Sigmoid colon (tissue), 7 donors: ENCODE results near the gene GABBR2. TPM values are rescaled to one million over a fixed set of nuclear protein-coding genes. Genes with fewer than 3 reads are reported as not detected.

Experiments
- DNase-seq: peaks from one replicate; pipeline ENCODE4 v3.0.0-alpha.2; 2019
- H3K27ac ChIP-seq, 4 donors: fragments of 200-600 bp; sonication (generic); one replicate each; pipeline ENCODE4 v1.5.1; 2016 to 2019; ENCODE audit warnings: mild to moderate bottlenecking in 1 of 4
- H3K27me3 ChIP-seq, 3 donors: fragments of 200-600 bp; sonication (generic); one replicate each; pipeline ENCODE4 v1.5.1; 2019; ENCODE audit warnings: mild to moderate bottlenecking in 1 of 3
- H3K36me3 ChIP-seq, 4 donors: fragments of 200-600 bp; sonication (generic); one replicate each; pipeline ENCODE4 v1.5.1; 2016 to 2019
- H3K4me1 ChIP-seq, 4 donors: fragments of 200-600 bp; sonication (generic); one replicate each; pipeline ENCODE4 v1.5.1; 2017 to 2019
- H3K4me3 ChIP-seq, 4 donors: fragments of 200-600 bp; sonication (generic); one replicate each; pipeline ENCODE4 v1.5.1; 2017 to 2019; ENCODE audit warnings: mild to moderate bottlenecking in 2 of 4, moderate library complexity in 1 of 4
- H3K9me3 ChIP-seq, 4 donors: fragments of 200-600 bp in 3 of 4; sonication (generic) in 3 of 4; one replicate each; pipeline versions ENCODE4 v1.5.1 to v1.6.1; 2013 to 2019
- EP300 ChIP-seq, 4 donors: sonication (generic); formaldehyde crosslinking; IDR thresholded peaks; one replicate each; pipeline ENCODE4 v1.6.1; 2017; ENCODE audit warnings: antibody characterized with exemption in 4 of 4
- POLR2A ChIP-seq, 2 donors: fragments of 450-650 bp; IDR thresholded peaks; one replicate each; pipeline ENCODE4 v1.6.1; 2016; ENCODE audit warnings: antibody characterized with exemption in 2 of 2, mild to moderate bottlenecking in 2 of 2, moderate library complexity in 2 of 2
- POLR2AphosphoS5 ChIP-seq, 4 donors: sonication (generic); formaldehyde crosslinking; IDR thresholded peaks; one replicate each; pipeline ENCODE4 v1.6.1; 2017; ENCODE audit warnings: antibody characterized with exemption in 4 of 4
- WGBS, 2 donors: extraction: QIAGEN DNeasy Blood & Tissue Kit; methylation state at CpG; one replicate each; pipeline ENCODE4 v1.1.7; 2013; 5-methylcytosine and 5-hydroxymethylcytosine counted together
- intact Hi-C: fragments of 100-400 bp; cut with DNase I; formaldehyde crosslinking; loops from one replicate; pipeline ENCODE4 v1.15.1; 2023
- polyA plus RNA-seq, 3 donors: library from polyadenylated mRNA; stranded (reverse); fragments of 200-250 nt; gene quantifications; one replicate each; pipeline ENCODE4 v1.2.3, GENCODE V29; 2013
- total RNA-seq, 4 donors: library from RNA; depleted of rRNA; stranded (reverse); fragments of >200 nt; gene quantifications; one replicate each; pipeline ENCODE4 v1.1.0, GENCODE V29; 2016
- TF ChIP-seq, protein P1 (sequence below), 4 experiments: fragments of 450-650 bp in 3 of 4; fragments of 200-600 bp in 1 of 4; IDR thresholded peaks; one replicate each; pipeline ENCODE4 v1.5.1; 2016 to 2019; ENCODE audit warnings: antibody characterized with exemption in 4 of 4, mild to moderate bottlenecking in 3 of 4, moderate library complexity in 2 of 4
- donor health status: healthy with polysubstance abuse.
- donor health status: Bipolar disorder and iron deficiency.
- donor health status: healthy.

GABBR2 gene
- total and polyA plus RNA-seq, 7 donors = under 0.01 to 0.04 (median under 0.01) TPM; not detected in 4

DNA sequence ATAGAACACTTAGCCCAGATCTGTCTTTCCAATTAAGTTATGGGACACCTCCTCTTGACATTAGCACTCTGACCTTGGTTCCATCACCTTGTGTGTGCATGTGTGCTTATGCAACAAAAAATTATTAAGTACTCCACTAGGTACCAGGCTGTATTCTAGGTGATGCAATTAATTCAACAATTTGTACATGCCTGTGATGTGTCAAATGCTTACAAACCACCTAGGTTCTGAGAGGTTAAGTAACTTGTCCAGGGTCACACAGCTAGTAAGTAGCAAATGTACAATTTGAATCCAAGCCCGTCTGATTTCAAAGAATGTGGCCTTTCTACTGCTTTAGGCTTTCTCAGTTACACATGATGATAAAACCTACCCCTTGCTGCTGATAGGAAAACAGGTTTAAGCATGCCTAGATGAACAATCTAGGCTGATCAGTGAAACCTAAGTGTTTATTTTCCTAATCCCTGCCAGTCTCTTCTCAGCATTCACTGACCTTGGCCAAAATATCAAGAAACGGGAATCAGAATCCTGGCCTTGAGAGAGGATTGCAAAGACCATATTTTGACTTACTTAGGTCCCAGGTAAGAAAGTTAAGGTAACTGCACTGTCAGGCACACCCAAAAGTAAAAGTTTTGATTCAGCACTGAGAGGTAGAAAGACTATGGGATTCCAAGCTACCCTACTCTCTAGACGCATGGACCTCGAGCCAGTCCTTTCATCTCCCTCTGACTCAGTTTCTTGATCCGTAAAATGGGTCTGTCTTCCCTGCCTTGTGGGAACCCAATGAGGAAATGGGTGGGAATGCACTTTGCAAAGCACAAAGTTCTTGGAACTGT lies 454.3 kb downstream of the GABBR2 start:
- peak overlapping the region; percentile 52 to 95 (median 89) for H3K4me3 ChIP-seq
- peak overlapping the region in 2 of 4 donors; percentile 91 to 95 for H3K27ac ChIP-seq
- H3K27me3 ChIP-seq = no peaks in the 10 kb centered on the region
- WGBS, 2 donors = 22 to 58% methylated on average over 5 of the region's 5 CpGs
- H3K9me3 ChIP-seq = no peaks in the 10 kb centered on the region
- TF ChIP-seq POLR2AphosphoS5 (IDR thresholded peaks at IDR 0.05) (no peak), EP300 (IDR thresholded peaks at IDR 0.05) (no peak)
- TF ChIP-seq, protein P1, sequence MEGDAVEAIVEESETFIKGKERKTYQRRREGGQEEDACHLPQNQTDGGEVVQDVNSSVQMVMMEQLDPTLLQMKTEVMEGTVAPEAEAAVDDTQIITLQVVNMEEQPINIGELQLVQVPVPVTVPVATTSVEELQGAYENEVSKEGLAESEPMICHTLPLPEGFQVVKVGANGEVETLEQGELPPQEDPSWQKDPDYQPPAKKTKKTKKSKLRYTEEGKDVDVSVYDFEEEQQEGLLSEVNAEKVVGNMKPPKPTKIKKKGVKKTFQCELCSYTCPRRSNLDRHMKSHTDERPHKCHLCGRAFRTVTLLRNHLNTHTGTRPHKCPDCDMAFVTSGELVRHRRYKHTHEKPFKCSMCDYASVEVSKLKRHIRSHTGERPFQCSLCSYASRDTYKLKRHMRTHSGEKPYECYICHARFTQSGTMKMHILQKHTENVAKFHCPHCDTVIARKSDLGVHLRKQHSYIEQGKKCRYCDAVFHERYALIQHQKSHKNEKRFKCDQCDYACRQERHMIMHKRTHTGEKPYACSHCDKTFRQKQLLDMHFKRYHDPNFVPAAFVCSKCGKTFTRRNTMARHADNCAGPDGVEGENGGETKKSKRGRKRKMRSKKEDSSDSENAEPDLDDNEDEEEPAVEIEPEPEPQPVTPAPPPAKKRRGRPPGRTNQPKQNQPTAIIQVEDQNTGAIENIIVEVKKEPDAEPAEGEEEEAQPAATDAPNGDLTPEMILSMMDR (IDR thresholded peaks at IDR 0.05) = no peak
- no peaks in the 10 kb centered on the region for H3K36me3 ChIP-seq
- intact Hi-C loops = loop anchor here (1.0 to 5.0 kb wide), 3 partner anchors 198 to 332 kb away; partner anchors contain the start of genes ANP32B, NANS and TRMO
- no peak for DNase-seq
- H3K4me1 ChIP-seq = peaks cover 0 to 23% (median 18%) of the 10 kb centered on the region in 4 donors

DNA sequence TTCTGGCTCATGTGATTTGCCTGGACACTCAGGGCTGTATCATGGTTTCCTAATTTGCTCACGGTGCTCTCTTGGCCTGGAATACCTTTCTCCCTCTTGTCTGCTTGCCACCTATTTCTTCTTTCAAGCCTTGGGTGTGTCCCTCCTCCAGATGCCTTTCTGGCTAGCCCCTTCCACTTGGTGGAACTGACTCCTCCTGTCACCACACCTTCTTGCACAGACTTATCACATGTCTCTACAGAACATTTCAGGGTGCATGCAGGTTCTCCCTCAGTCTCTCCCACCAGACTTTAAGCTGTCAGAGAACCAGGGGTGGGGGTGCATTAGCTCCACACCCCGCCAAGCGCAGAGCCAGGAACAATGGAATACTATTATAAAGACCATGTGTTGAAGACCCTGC lies 455.2 kb downstream of the GABBR2 start:
- WGBS, 2 donors = 79 to 91% methylated on average over 3 of the region's 3 CpGs
- no peak for DNase-seq
- H3K27ac ChIP-seq = no peak overlapping the region
- H3K9me3 ChIP-seq = no peaks in the 10 kb centered on the region
- H3K36me3 ChIP-seq = peaks cover 0 to 8% (median 0%) of the 10 kb centered on the region in 4 donors
- H3K27me3 ChIP-seq = no peaks in the 10 kb centered on the region
- H3K4me1 ChIP-seq = peaks cover 0 to 23% (median 18%) of the 10 kb centered on the region in 4 donors
- intact Hi-C loops = no loop called here
- no peak for TF ChIP-seq POLR2A (IDR thresholded peaks at IDR 0.05)
- TF ChIP-seq, protein P1 (IDR thresholded peaks at IDR 0.05) = no peak
- TF ChIP-seq POLR2AphosphoS5 (IDR thresholded peaks at IDR 0.05) = no peak
- TF ChIP-seq EP300 (IDR thresholded peaks at IDR 0.05) = no peak
- H3K4me3 ChIP-seq = no peak overlapping the region

DNA sequence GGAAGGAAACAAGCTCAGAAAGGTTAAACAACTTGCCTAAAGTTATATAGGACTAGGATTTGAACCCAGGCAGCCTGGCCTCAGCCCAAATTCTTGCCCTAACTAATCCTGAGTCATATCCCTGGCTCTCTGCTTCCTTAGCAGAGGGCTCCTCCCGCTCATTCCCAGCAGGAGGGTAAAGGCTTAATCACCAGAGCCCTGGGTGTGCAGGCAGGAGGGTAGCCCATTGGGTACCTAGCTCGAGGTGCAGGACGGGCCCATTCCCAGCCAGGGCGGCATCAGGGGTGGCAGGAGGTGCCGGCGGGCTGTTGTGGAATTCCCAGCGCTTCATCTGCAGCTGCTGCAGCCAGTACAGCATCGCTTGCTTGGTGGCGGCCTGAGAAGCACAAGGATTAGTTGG lies 457.2 kb downstream of the GABBR2 start:
- Histone ChIP-seq H3K36me3 (peaks cover 0 to 8% (median 0%) of the 10 kb centered on the region in 4 donors), H3K27me3 (no peaks in the 10 kb centered on the region), H3K4me3 (no peak overlapping the region), H3K4me1 (peaks cover 0 to 16% (median 12%) of the 10 kb centered on the region in 4 donors), H3K9me3 (no peaks in the 10 kb centered on the region), H3K27ac (peak overlapping the region in 1 of 4 donors; percentile 26)
- 89 to 92% methylated on average over 9 of the region's 9 CpGs for WGBS, 2 donors
- DNase-seq = no peak
- intact Hi-C loops = no loop called here
- TF ChIP-seq POLR2A (IDR thresholded peaks at IDR 0.05) = no peak
- no peak for TF ChIP-seq POLR2AphosphoS5 (IDR thresholded peaks at IDR 0.05)
- no peak for TF ChIP-seq EP300 (IDR thresholded peaks at IDR 0.05)

DNA sequence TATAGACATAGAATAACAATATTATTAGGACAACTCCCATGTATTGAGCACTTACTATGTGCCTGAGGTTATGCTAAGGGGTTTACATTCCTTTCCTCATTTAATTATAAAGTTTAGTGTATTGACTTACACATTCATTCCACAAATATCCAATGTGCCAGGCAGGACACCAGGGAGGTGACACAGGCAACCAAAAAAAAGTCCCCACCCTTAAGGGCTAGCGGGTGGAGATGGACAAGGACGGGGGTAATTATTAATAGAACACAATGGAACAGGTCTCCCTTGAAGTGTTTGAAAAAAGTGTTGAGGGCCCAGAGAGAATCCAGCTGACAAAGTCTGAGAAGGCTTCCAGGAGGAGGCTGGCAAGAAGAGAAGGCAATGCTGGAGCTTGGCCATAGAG lies 459.0 kb downstream of the GABBR2 start:
- WGBS, 2 donors = 61 to 86% methylated on average over 2 of the region's 2 CpGs
- no peak for DNase-seq
- Histone ChIP-seq H3K36me3 (peaks cover 0 to 8% (median 0%) of the 10 kb centered on the region in 4 donors), H3K4me1 (peaks cover 0 to 8% (median 7%) of the 10 kb centered on the region in 4 donors), H3K27me3 (no peaks in the 10 kb centered on the region), H3K9me3 (no peaks in the 10 kb centered on the region), H3K27ac (peak overlapping the region in 2 of 4 donors; percentile 12 to 58), H3K4me3 (no peak overlapping the region)
- intact Hi-C loops = no loop called here
- TF ChIP-seq, protein P1 (IDR thresholded peaks at IDR 0.05) = no peak
- TF ChIP-seq POLR2AphosphoS5 (IDR thresholded peaks at IDR 0.05) (no peak), POLR2A (IDR thresholded peaks at IDR 0.05) (no peak), EP300 (IDR thresholded peaks at IDR 0.05) (no peak)

DNA sequence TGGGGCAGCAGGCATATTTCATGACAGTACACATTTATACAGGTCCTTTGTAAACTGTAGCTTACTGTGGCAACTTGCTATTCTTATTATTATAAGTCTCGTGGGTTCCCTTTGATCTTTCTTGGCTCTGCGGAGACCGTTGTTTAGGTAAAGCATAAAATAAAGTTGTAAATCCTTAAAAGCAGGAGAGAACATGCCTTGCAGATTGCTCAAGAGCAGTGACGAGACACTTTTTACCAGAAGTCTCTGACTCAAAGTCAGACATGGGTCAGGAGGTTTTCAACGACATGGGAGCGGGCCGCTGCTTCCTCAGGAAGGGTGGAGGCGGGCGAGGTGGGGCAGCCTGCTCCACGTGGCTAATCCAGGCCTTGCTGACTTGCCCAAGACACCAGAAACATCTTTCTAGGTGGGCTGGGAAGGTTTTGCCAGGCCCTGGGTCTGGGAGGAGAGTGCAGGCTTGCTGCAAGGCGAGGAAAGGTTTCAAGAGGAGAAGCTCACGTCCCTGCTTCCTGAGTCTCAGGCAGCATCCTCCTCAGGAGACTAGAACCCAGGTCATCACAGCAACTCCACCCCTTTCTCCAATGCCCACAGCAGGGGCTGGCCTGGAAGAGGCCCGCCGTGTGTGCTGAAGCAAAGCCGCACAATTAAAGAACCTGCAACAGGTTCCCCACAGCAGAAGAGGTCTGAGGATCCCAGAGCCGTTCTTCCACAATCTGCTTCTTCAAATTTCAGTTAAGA lies 459.8 kb downstream of the GABBR2 start:
- Histone ChIP-seq H3K27me3 (no peaks in the 10 kb centered on the region), H3K4me1 (no peaks in the 10 kb centered on the region), H3K27ac (peak overlapping the region; percentile 15 to 58 (median 58)), H3K36me3 (peaks cover 0 to 10% (median 0%) of the 10 kb centered on the region in 4 donors), H3K4me3 (no peak overlapping the region), H3K9me3 (no peaks in the 10 kb centered on the region)
- 31 to 58% methylated on average over 16 of the region's 16 CpGs for WGBS, 2 donors
- DNase-seq = peak; percentile 78
- TF ChIP-seq EP300 (IDR thresholded peaks at IDR 0.05) = peak in 2 of 4 donors; percentile 20 to 75
- TF ChIP-seq POLR2A (IDR thresholded peaks at IDR 0.05) = no peak
- peak in 2 of 4 donors; percentile 32 to 67 for TF ChIP-seq POLR2AphosphoS5 (IDR thresholded peaks at IDR 0.05)
- TF ChIP-seq, protein P1 (IDR thresholded peaks at IDR 0.05) = no peak
- intact Hi-C loops = no loop called here
